ENCODE measurements around the gene DOCK4.

The DOCK4 gene

GRCh38 chr7:111762799-111763198 lies 443.4 kb downstream of the DOCK4 start:
- Histone ChIP-seq H3K4me3 (ENCODE audit: low read depth, low read length) (no peak overlapping the region), H2BK5ac (ENCODE audit: low read depth, low read length, poor library complexity) (no peak overlapping the region), H3K18ac (ENCODE audit: low read length) (no peak overlapping the region), H3K27me3 (ENCODE audit: insufficient read depth, low read length) (no peaks in the 10 kb centered on the region), H3K23ac (ENCODE audit: low read length) (no peak overlapping the region), H4K91ac (ENCODE audit: low read depth, low read length) (no peak overlapping the region), H3K4me1 (ENCODE audit: control insufficient read depth in 1 of 2, insufficient read depth in 2 of 2, low read length in 2 of 2) (no peaks in the 10 kb centered on the region), H3K4me2 (ENCODE audit: low read length) (no peak overlapping the region), H3K36me3 (ENCODE audit: control insufficient read depth in 1 of 2, insufficient read depth in 2 of 2, low read length in 2 of 2) (peaks cover 3 to 7% of the 10 kb centered on the region in 2 experiments), H2AK5ac (ENCODE audit: low read length) (no peak overlapping the region), H3K79me1 (ENCODE audit: low read length) (no peaks in the 10 kb centered on the region), H3K14ac (ENCODE audit: low read length) (no peak overlapping the region), H3K79me2 (ENCODE audit: control insufficient read depth, insufficient read depth, low read length, poor library complexity) (no peaks in the 10 kb centered on the region), H3K9ac (ENCODE audit: low read length) (no peak overlapping the region), H2BK120ac (ENCODE audit: insufficient read depth, low read length, poor library complexity) (no peak overlapping the region), H2AFZ (ENCODE audit: insufficient read depth, low read length, poor library complexity) (no peak overlapping the region), H3K4ac (ENCODE audit: low read depth, low read length) (no peak overlapping the region), H3K9me3 (ENCODE audit: insufficient read depth, low read depth, low read length) (no peaks in the 10 kb centered on the region), H4K8ac (ENCODE audit: low read depth, low read length) (no peak overlapping the region), H2BK12ac (ENCODE audit: low read length) (no peak overlapping the region), H3K27ac (ENCODE audit: low read depth, low read length) (no peak overlapping the region), H4K12ac (ENCODE audit: low read depth, low read length) (no peak overlapping the region)
- DNase-seq, result no peak
- no CpG with 5 or more reads among the region's 5 CpGs for WGBS (ENCODE audit: extremely low coverage, insufficient coverage, insufficient read length)

- Histone ChIP-seq H3K4ac (ENCODE audit: low read depth, low read length) (no peak overlapping the region), H3K4me2 (ENCODE audit: low read length) (no peak overlapping the region), H3K9me3 (ENCODE audit: insufficient read depth, low read depth, low read length) (no peaks in the 10 kb centered on the region), H2AFZ (ENCODE audit: insufficient read depth, low read length, poor library complexity) (no peak overlapping the region), H2BK120ac (ENCODE audit: insufficient read depth, low read length, poor library complexity) (no peak overlapping the region), H3K9ac (ENCODE audit: low read length) (no peak overlapping the region), H2BK5ac (ENCODE audit: low read depth, low read length, poor library complexity) (no peak overlapping the region), H3K27ac (ENCODE audit: low read depth, low read length) (no peak overlapping the region), H4K8ac (ENCODE audit: low read depth, low read length) (no peak overlapping the region), H3K18ac (ENCODE audit: low read length) (no peak overlapping the region), H3K79me1 (ENCODE audit: low read length) (no peaks in the 10 kb centered on the region), H3K36me3 (ENCODE audit: control insufficient read depth in 1 of 2, insufficient read depth in 2 of 2, low read length in 2 of 2) (peaks cover 3 to 7% of the 10 kb centered on the region in 2 experiments), H4K91ac (ENCODE audit: low read depth, low read length) (no peak overlapping the region), H2AK5ac (ENCODE audit: low read length) (no peak overlapping the region), H3K4me1 (ENCODE audit: control insufficient read depth in 1 of 2, insufficient read depth in 2 of 2, low read length in 2 of 2) (no peaks in the 10 kb centered on the region), H3K27me3 (ENCODE audit: insufficient read depth, low read length) (no peaks in the 10 kb centered on the region), H3K23ac (ENCODE audit: low read length) (no peak overlapping the region), H2BK12ac (ENCODE audit: low read length) (no peak overlapping the region), H3K4me3 (ENCODE audit: low read depth, low read length) (no peak overlapping the region), H3K14ac (ENCODE audit: low read length) (no peak overlapping the region), H3K79me2 (ENCODE audit: control insufficient read depth, insufficient read depth, low read length, poor library complexity) (no peaks in the 10 kb centered on the region), H4K12ac (ENCODE audit: low read depth, low read length) (no peak overlapping the region)
- no peak for DNase-seq
Measured at GRCh38 chr7:111762211-111762610, 444.0 kb downstream of the DOCK4 start.

- no CpG with 5 or more reads among the region's 8 CpGs for WGBS (ENCODE audit: extremely low coverage, insufficient coverage, insufficient read length)
- H3K36me3 ChIP-seq (ENCODE audit: control insufficient read depth in 1 of 2, insufficient read depth in 2 of 2, low read length in 2 of 2), result peaks cover 3 to 7% of the 10 kb centered on the region in 2 experiments
- no peak for DNase-seq
- no peak overlapping the region for H3K14ac ChIP-seq (ENCODE audit: low read length)
- H3K18ac ChIP-seq (ENCODE audit: low read length), result no peak overlapping the region
- no peaks in the 10 kb centered on the region for H3K79me1 ChIP-seq (ENCODE audit: low read length)
- no peak overlapping the region for H4K91ac ChIP-seq (ENCODE audit: low read depth, low read length)
- no peak overlapping the region for H3K4ac ChIP-seq (ENCODE audit: low read depth, low read length)
- H2BK5ac ChIP-seq (ENCODE audit: low read depth, low read length, poor library complexity), result no peak overlapping the region
- no peak overlapping the region for H4K8ac ChIP-seq (ENCODE audit: low read depth, low read length)
- H4K12ac ChIP-seq (ENCODE audit: low read depth, low read length), result no peak overlapping the region
- no peak overlapping the region for H2BK12ac ChIP-seq (ENCODE audit: low read length)
- no peak overlapping the region for H2AFZ ChIP-seq (ENCODE audit: insufficient read depth, low read length, poor library complexity)
- H3K9me3 ChIP-seq (ENCODE audit: insufficient read depth, low read depth, low read length), result no peaks in the 10 kb centered on the region
- H3K4me1 ChIP-seq (ENCODE audit: control insufficient read depth in 1 of 2, insufficient read depth in 2 of 2, low read length in 2 of 2), result no peaks in the 10 kb centered on the region
- no peaks in the 10 kb centered on the region for H3K79me2 ChIP-seq (ENCODE audit: control insufficient read depth, insufficient read depth, low read length, poor library complexity)
- no peak overlapping the region for H2AK5ac ChIP-seq (ENCODE audit: low read length)
- H3K9ac ChIP-seq (ENCODE audit: low read length), result peak overlapping the region; percentile 13
- H3K4me3 ChIP-seq (ENCODE audit: low read depth, low read length), result peak overlapping the region; percentile 47
- H3K23ac ChIP-seq (ENCODE audit: low read length), result peak overlapping the region; percentile 98
- H2BK120ac ChIP-seq (ENCODE audit: insufficient read depth, low read length, poor library complexity), result no peak overlapping the region
- no peak overlapping the region for H3K4me2 ChIP-seq (ENCODE audit: low read length)
- no peaks in the 10 kb centered on the region for H3K27me3 ChIP-seq (ENCODE audit: insufficient read depth, low read length)
- no peak overlapping the region for H3K27ac ChIP-seq (ENCODE audit: low read depth, low read length)
Measured at GRCh38 chr7:111760043-111760442, 446.2 kb downstream of the DOCK4 start.

GRCh38 chr7:111758332-111758731 lies 447.9 kb downstream of the DOCK4 start:
- H3K27ac ChIP-seq (ENCODE audit: low read depth, low read length), result no peak overlapping the region
- no peak overlapping the region for H2BK120ac ChIP-seq (ENCODE audit: insufficient read depth, low read length, poor library complexity)
- no peak for DNase-seq
- H3K14ac ChIP-seq (ENCODE audit: low read length), result no peak overlapping the region
- no peak overlapping the region for H2BK12ac ChIP-seq (ENCODE audit: low read length)
- no peak overlapping the region for H3K18ac ChIP-seq (ENCODE audit: low read length)
- no peak overlapping the region for H2BK5ac ChIP-seq (ENCODE audit: low read depth, low read length, poor library complexity)
- no peaks in the 10 kb centered on the region for H3K4me1 ChIP-seq (ENCODE audit: control insufficient read depth in 1 of 2, insufficient read depth in 2 of 2, low read length in 2 of 2)
- H4K91ac ChIP-seq (ENCODE audit: low read depth, low read length), result no peak overlapping the region
- H4K12ac ChIP-seq (ENCODE audit: low read depth, low read length), result no peak overlapping the region
- H3K4ac ChIP-seq (ENCODE audit: low read depth, low read length), result no peak overlapping the region
- H3K9ac ChIP-seq (ENCODE audit: low read length), result no peak overlapping the region
- no peak overlapping the region for H4K8ac ChIP-seq (ENCODE audit: low read depth, low read length)
- no peak overlapping the region for H3K4me2 ChIP-seq (ENCODE audit: low read length)
- no peaks in the 10 kb centered on the region for H3K79me1 ChIP-seq (ENCODE audit: low read length)
- no peak overlapping the region for H3K4me3 ChIP-seq (ENCODE audit: low read depth, low read length)
- H3K27me3 ChIP-seq (ENCODE audit: insufficient read depth, low read length), result no peaks in the 10 kb centered on the region
- H3K23ac ChIP-seq (ENCODE audit: low read length), result no peak overlapping the region
- H3K79me2 ChIP-seq (ENCODE audit: control insufficient read depth, insufficient read depth, low read length, poor library complexity), result no peaks in the 10 kb centered on the region
- no CpG with 5 or more reads among the region's 5 CpGs for WGBS (ENCODE audit: extremely low coverage, insufficient coverage, insufficient read length)
- peaks cover 6 to 7% of the 10 kb centered on the region in 2 experiments for H3K36me3 ChIP-seq (ENCODE audit: control insufficient read depth in 1 of 2, insufficient read depth in 2 of 2, low read length in 2 of 2)
- no peak overlapping the region for H2AK5ac ChIP-seq (ENCODE audit: low read length)
- H3K9me3 ChIP-seq (ENCODE audit: insufficient read depth, low read depth, low read length), result peaks cover 2% of the 10 kb centered on the region
- H2AFZ ChIP-seq (ENCODE audit: insufficient read depth, low read length, poor library complexity), result no peak overlapping the region

Measured in trophoblast cell (in vitro differentiated cells and primary cell).